ENCODE measurements around the gene CACNA1G. TPM values are rescaled to one million over a fixed set of nuclear protein-coding genes. Genes with fewer than 3 reads are reported as not detected.

The CACNA1G gene
- total and polyA plus RNA-seq, 5 donors = 4.3 to 14.8 (median 4.5) TPM

DNA sequence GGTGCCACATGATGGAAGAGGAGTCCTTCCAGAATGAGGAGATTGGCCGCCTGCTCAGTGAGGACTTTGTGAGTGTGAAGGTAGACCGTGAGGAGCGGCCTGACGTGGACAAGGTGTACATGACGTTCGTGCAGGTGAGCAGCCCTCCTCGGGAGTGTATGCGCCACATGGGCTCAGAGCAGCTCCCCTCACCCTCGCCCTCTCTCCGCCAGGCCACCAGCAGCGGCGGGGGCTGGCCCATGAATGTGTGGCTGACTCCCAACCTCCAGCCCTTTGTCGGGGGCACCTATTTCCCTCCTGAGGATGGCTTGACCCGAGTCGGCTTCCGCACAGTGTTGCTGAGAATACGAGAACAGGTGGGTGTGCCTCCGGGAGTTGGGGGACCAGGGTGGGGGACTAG, 11.7 kb upstream of the CACNA1G start:
- 89% methylated on average over 18 of the region's 18 CpGs for WGBS
- no peak for DNase-seq
- intact Hi-C loops (cut with DNase I) = loop anchor here (5.0 to 10.0 kb wide), 6 partner anchors 63 to 296 kb away; partner anchors contain the start of gene WFIKKN2 (in 1 of the 4)
- no peaks in the 10 kb centered on the region for H3K9me3 ChIP-seq (ENCODE audit: control insufficient read depth, low read length)
- H3K27me3 ChIP-seq (ENCODE audit: control insufficient read depth, insufficient read depth) = no peaks in the 10 kb centered on the region
- ATAC-seq = no peak
- no peak overlapping the region for H3K27ac ChIP-seq (ENCODE audit: low read length)
- no peak overlapping the region for H3K4me3 ChIP-seq (ENCODE audit: low read length)
- H3K4me1 ChIP-seq (ENCODE audit: control insufficient read depth, insufficient read depth, low read length) = no peaks in the 10 kb centered on the region

- H3K27me3 ChIP-seq (ENCODE audit: control insufficient read depth, insufficient read depth) = no peaks in the 10 kb centered on the region
- H3K9me3 ChIP-seq (ENCODE audit: control insufficient read depth, low read length) = no peaks in the 10 kb centered on the region
- intact Hi-C loops (cut with DNase I) = loop anchor here (5.0 to 10.0 kb wide), 6 partner anchors 63 to 295 kb away; partner anchors contain the start of gene WFIKKN2 (in 1 of the 4)
- ATAC-seq = no peak
- DNase-seq = no peak
- H3K27ac ChIP-seq (ENCODE audit: low read length) = no peak overlapping the region
- H3K4me1 ChIP-seq (ENCODE audit: control insufficient read depth, insufficient read depth, low read length) = no peaks in the 10 kb centered on the region
- WGBS = 86% methylated on average over 19 of the region's 19 CpGs
- H3K4me3 ChIP-seq (ENCODE audit: low read length) = no peak overlapping the region
Measured at GRCh38 chr17:50549256-50549941, 11.1 kb upstream of the CACNA1G start.

DNA sequence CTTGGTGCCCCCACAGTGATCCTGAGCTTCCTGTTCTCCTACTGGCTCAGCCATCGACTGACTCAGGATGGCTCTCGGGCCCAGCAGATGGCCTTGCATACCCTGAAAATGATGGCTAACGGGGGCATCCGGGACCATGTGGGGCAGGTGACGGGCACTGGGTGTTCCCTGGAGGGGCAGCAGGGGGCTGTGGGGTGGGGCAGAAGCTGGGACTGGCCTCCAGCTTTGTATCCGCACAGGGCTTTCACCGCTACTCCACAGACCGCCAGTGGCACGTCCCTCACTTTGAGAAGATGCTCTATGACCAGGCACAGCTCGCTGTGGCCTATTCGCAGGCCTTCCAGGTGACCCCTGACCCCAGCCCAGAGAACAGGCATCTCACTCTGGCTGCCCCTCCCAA, 10.5 kb upstream of the CACNA1G start:
- H3K4me3 ChIP-seq (ENCODE audit: low read length) = no peak overlapping the region
- 90% methylated on average over 11 of the region's 11 CpGs for WGBS
- DNase-seq (no peak), ATAC-seq (no peak)
- no peaks in the 10 kb centered on the region for H3K27me3 ChIP-seq (ENCODE audit: control insufficient read depth, insufficient read depth)
- intact Hi-C loops (cut with DNase I) = loop anchor here (5.0 to 10.0 kb wide), 7 partner anchors 62 to 295 kb away; partner anchors contain the start of gene WFIKKN2 (in 1 of the 4)
- no peaks in the 10 kb centered on the region for H3K4me1 ChIP-seq (ENCODE audit: control insufficient read depth, insufficient read depth, low read length)
- no peak overlapping the region for H3K27ac ChIP-seq (ENCODE audit: low read length)
- H3K9me3 ChIP-seq (ENCODE audit: control insufficient read depth, low read length) = no peaks in the 10 kb centered on the region

GRCh38 chr17:50550661-50551432, 9.7 kb upstream of the CACNA1G start:
- Histone ChIP-seq H3K27ac (ENCODE audit: low read length) (no peak overlapping the region), H3K27me3 (ENCODE audit: control insufficient read depth, insufficient read depth) (no peaks in the 10 kb centered on the region), H3K4me1 (ENCODE audit: control insufficient read depth, insufficient read depth, low read length) (no peaks in the 10 kb centered on the region), H3K4me3 (ENCODE audit: low read length) (no peak overlapping the region), H3K9me3 (ENCODE audit: control insufficient read depth, low read length) (no peaks in the 10 kb centered on the region)
- ATAC-seq (peak; percentile 66 to 70), DNase-seq (peak; percentile 86 to 93 (median 92))
- intact Hi-C loops (cut with DNase I) = loop anchor here in 3 of 4 donors (5.0 kb wide), 2 partner anchors 76 to 131 kb away; no protein-coding TSS in a partner anchor
- 49% methylated on average over 32 of the region's 32 CpGs for WGBS

DNA sequence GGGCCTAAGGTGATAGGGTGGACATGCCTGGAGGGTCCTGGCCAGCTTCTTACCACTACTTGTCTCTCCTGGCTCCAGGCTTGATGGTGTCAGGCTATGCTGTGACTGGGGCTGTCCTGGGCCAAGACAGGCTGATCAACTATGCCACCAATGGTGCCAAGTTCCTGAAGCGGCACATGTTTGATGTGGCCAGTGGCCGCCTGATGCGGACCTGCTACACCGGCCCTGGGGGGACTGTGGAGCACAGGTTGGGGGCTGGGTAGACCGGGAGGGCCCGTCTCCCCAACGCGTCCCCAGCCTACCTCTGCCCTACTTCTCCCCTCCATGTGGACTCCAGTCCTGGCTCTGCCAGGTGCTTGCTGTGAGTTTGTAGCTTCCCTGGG, 9.1 kb upstream of the CACNA1G start:
- no peaks in the 10 kb centered on the region for H3K27me3 ChIP-seq (ENCODE audit: control insufficient read depth, insufficient read depth)
- WGBS = 94% methylated on average over 8 of the region's 8 CpGs
- no peak overlapping the region for H3K4me3 ChIP-seq (ENCODE audit: low read length)
- no peak overlapping the region for H3K27ac ChIP-seq (ENCODE audit: low read length)
- DNase-seq (no peak), ATAC-seq (no peak)
- H3K9me3 ChIP-seq (ENCODE audit: control insufficient read depth, low read length) = no peaks in the 10 kb centered on the region
- H3K4me1 ChIP-seq (ENCODE audit: control insufficient read depth, insufficient read depth, low read length) = no peaks in the 10 kb centered on the region
- intact Hi-C loops (cut with DNase I) = loop anchor here in 3 of 4 donors (5.0 kb wide), 2 partner anchors 76 to 131 kb away; no protein-coding TSS in a partner anchor

DNA sequence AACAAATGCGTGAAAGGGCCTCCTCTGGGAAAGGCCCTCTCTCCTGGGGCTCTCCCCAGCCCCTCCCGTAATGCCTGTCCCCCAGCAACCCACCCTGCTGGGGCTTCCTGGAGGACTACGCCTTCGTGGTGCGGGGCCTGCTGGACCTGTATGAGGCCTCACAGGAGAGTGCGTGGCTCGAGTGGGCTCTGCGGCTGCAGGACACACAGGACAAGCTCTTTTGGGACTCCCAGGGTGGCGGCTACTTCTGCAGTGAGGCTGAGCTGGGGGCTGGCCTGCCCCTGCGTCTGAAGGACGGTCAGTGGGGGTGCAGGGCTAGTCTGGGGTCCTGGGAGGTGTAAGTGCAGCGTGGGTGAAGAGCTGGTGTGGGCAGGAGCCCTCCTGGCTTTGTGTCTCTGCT, 8.6 kb upstream of the CACNA1G start:
- intact Hi-C loops (cut with DNase I) = loop anchor here in 3 of 4 donors (5.0 kb wide), 2 partner anchors 75 to 130 kb away; no protein-coding TSS in a partner anchor
- peak in 1 of 3 donors; percentile 56 for DNase-seq

DNA sequence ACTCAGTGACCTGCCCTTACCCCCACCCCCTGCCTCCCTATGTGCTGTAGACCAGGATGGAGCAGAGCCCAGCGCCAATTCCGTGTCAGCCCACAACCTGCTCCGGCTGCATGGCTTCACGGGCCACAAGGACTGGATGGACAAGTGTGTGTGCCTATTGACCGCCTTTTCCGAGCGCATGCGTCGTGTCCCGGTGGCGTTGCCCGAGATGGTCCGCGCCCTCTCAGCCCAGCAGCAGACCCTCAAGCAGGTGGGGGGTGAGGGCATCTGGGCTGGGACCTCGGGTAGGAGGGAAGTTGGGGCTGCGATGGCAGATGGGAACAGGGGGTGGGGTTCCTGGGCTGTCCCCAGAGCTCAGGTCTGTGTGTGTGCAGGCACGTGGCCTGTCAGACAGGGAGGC, 6.3 kb upstream of the CACNA1G start:
- no peak for ATAC-seq
- Histone ChIP-seq H3K27ac (ENCODE audit: low read length) (no peak overlapping the region), H3K4me3 (ENCODE audit: low read length) (no peak overlapping the region), H3K4me1 (ENCODE audit: control insufficient read depth, insufficient read depth, low read length) (no peaks in the 10 kb centered on the region), H3K27me3 (ENCODE audit: control insufficient read depth, insufficient read depth) (no peaks in the 10 kb centered on the region), H3K9me3 (ENCODE audit: control insufficient read depth, low read length) (no peaks in the 10 kb centered on the region)
- 96% methylated on average over 17 of the region's 17 CpGs for WGBS
- DNase-seq = no peak
- intact Hi-C loops (cut with DNase I) = loop anchor here in 3 of 4 donors (5.0 kb wide), 2 partner anchors 73 to 128 kb away; no protein-coding TSS in a partner anchor

More for the DNA sequence above, 8.6 kb upstream of the CACNA1G start:
- H3K4me1 ChIP-seq (ENCODE audit: control insufficient read depth, insufficient read depth, low read length) = no peaks in the 10 kb centered on the region
- no peak for ATAC-seq
- H3K4me3 ChIP-seq (ENCODE audit: low read length) = no peak overlapping the region
- H3K9me3 ChIP-seq (ENCODE audit: control insufficient read depth, low read length) = no peaks in the 10 kb centered on the region
- H3K27ac ChIP-seq (ENCODE audit: low read length) = no peak overlapping the region
- no peaks in the 10 kb centered on the region for H3K27me3 ChIP-seq (ENCODE audit: control insufficient read depth, insufficient read depth)
- WGBS = 95% methylated on average over 12 of the region's 12 CpGs

- DNase-seq = peak; percentile 39 to 81 (median 79)
- Histone ChIP-seq H3K4me1 (ENCODE audit: control insufficient read depth, insufficient read depth, low read length) (peaks cover 4% of the 10 kb centered on the region), H3K27ac (ENCODE audit: low read length) (no peak overlapping the region), H3K4me3 (ENCODE audit: low read length) (no peak overlapping the region), H3K27me3 (ENCODE audit: control insufficient read depth, insufficient read depth) (no peaks in the 10 kb centered on the region), H3K9me3 (ENCODE audit: control insufficient read depth, low read length) (no peaks in the 10 kb centered on the region)
- no peak for ATAC-seq
- intact Hi-C loops (cut with DNase I) = loop anchor here in 1 of 4 donors (5.0 kb wide), 1 partner anchor 60 kb away; no protein-coding TSS in a partner anchor
- WGBS = 44% methylated on average over 5 of the region's 5 CpGs
Measured at GRCh38 chr17:50556803-50557202, 3.7 kb upstream of the CACNA1G start.

- no peak for DNase-seq
- Histone ChIP-seq H3K4me3 (ENCODE audit: low read length) (no peak overlapping the region), H3K4me1 (ENCODE audit: control insufficient read depth, insufficient read depth, low read length) (peaks cover 4% of the 10 kb centered on the region), H3K27me3 (ENCODE audit: control insufficient read depth, insufficient read depth) (no peaks in the 10 kb centered on the region), H3K9me3 (ENCODE audit: control insufficient read depth, low read length) (no peaks in the 10 kb centered on the region), H3K27ac (ENCODE audit: low read length) (no peak overlapping the region)
- ATAC-seq = no peak
- WGBS = 91% methylated on average over 4 of the region's 4 CpGs
- intact Hi-C loops (cut with DNase I) = loop anchor here in 1 of 4 donors (5.0 kb wide), 1 partner anchor 60 kb away; no protein-coding TSS in a partner anchor
Measured at GRCh38 chr17:50557630-50558029, 2.9 kb upstream of the CACNA1G start.

GRCh38 chr17:50558091-50558490, 2.4 kb upstream of the CACNA1G start:
- H3K9me3 ChIP-seq (ENCODE audit: control insufficient read depth, low read length) = no peaks in the 10 kb centered on the region
- H3K4me1 ChIP-seq (ENCODE audit: control insufficient read depth, insufficient read depth, low read length) = peaks cover 4% of the 10 kb centered on the region
- H3K27me3 ChIP-seq (ENCODE audit: control insufficient read depth, insufficient read depth) = no peaks in the 10 kb centered on the region
- DNase-seq (no peak), ATAC-seq (no peak)
- no peak overlapping the region for H3K4me3 ChIP-seq (ENCODE audit: low read length)
- 66% methylated on average over 4 of the region's 4 CpGs for WGBS
- intact Hi-C loops (cut with DNase I) = loop anchor here in 1 of 4 donors (5.0 kb wide), 1 partner anchor 59 kb away; no protein-coding TSS in a partner anchor
- no peak overlapping the region for H3K27ac ChIP-seq (ENCODE audit: low read length)

DNA sequence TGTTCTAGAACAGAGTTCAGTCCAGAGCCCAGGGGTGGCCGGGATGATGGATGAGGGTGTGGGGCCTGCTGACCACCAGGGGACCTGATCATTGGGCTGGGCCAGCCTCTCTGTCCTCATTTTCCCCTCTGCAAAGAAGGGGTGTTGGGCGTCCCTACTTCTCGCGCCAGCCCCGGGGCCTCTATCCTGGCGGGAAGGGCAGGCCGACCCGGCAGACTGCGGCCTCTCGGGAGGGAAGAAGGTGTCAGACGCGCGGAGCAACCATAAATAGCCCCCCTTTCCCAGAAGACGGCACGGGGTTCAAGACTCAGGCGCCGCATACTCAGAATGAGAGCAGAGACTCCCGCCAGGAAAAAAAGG, 2.0 kb upstream of the CACNA1G start:
- H3K27ac ChIP-seq (ENCODE audit: low read length) = no peak overlapping the region
- DNase-seq = no peak
- no peak overlapping the region for H3K4me3 ChIP-seq (ENCODE audit: low read length)
- intact Hi-C loops (cut with DNase I) = loop anchor here in 1 of 4 donors (5.0 kb wide), 1 partner anchor 59 kb away; no protein-coding TSS in a partner anchor
- peaks cover 4% of the 10 kb centered on the region for H3K4me1 ChIP-seq (ENCODE audit: control insufficient read depth, insufficient read depth, low read length)
- no peaks in the 10 kb centered on the region for H3K9me3 ChIP-seq (ENCODE audit: control insufficient read depth, low read length)
- no peak for ATAC-seq
- no peaks in the 10 kb centered on the region for H3K27me3 ChIP-seq (ENCODE audit: control insufficient read depth, insufficient read depth)
- WGBS = 18% methylated on average over 18 of the region's 18 CpGs

Measured in right cardiac atrium (tissue), 5 donors.